HG02798 (cell line): Measurements from ENCODE around the gene FTO.

Experiments
- ATAC-seq: cut with Tn5 transposase; IDR thresholded peaks from one replicate; pipeline ENCODE4 v1.9.1; 2021; ENCODE audit warnings: mild to moderate bottlenecking; ENCODE audit not compliant: unreplicated experiment, poor library complexity

Gene FTO

DNA sequence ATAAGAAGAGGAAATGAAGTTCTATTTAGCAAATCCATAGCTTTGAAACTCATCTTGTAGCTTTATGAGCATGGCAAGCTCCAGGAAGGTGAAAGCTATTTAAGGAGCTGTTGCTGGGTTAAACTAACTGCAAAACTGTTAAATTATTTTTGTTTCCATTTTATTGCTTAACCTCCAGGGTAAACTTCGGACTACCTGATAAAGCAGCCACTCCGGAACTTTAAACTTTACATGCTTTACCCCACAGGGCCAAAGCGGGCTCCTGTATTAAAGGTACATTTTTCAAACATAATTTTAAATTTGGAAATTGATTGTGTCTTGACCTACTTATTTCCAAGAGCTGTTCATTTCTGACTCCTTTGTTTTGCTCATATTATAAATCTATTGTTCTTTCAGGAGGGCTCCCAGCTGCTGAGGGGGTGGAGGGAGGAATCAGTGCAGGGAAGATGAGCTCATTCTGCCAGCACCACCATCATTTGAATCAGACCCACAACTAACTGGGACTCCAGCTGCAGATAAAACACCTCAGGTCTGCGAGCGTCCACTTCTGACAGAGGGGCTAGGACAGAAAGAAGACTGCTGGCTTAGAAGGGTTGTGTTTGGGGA lies 424.8 kb downstream of the FTO start:
- ATAC-seq, result no peak

GRCh38 chr16:54129810-54130209 lies 425.9 kb downstream of the FTO start:
- ATAC-seq, result no peak

- ATAC-seq, result no peak
Observed at GRCh38 chr16:54135361-54136275, 431.7 kb downstream of the FTO start.

- ATAC-seq, result no peak
Observed at GRCh38 chr16:54136276-54136625, 432.3 kb downstream of the FTO start.

DNA sequence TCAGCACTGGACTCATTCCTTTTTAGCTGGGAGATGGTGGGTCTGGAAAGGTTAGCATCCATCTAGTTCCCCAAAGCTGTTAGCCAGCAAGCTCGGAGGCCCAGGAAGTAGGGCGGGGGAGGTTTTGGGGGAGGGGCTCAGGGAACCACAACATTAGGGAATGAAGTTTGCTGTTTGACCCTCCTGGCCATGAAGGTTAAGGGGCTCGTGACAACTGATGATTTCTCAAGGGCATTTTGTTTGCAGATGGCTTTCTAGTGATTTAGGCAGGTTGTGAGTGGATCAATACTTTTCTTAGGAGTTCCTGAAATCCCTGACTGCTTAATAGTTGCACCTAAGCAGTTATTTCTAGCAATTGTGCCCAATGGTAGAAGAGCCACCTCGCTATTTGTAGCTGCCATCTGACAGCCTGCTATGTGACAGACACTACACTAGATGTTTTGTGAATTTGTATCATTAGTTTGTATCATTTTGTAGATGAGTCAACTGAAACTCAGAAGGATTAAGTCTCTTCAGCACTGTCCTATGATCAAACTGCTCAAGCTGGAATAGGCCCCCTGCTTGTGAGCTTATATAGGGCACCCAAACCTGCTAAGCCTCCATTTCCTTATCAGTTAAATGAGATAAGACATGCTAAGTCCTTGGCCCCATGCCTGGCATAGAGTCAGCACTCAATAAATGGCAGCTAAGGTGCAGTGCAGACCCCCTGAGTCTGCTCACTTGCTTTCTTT lies 436.3 kb downstream of the FTO start:
- ATAC-seq, result no peak

DNA sequence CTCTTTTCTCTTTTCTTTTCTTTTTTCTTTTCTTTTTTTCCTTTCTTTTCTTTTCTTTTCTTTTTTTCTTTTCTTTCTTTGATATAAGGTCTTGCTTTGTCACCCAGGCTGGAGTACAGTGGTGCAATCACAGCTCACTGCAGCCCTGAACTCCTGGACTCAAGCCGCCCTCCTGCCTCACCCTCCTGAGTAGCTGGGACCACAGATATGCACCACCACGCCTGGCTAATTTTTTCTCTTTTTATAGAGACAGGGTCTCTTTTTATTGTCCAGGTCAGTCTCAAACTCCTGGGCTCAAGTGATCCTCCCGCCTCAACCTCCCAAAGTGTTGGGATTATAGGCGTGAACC lies 436.8 kb downstream of the FTO start:
- no peak for ATAC-seq

DNA sequence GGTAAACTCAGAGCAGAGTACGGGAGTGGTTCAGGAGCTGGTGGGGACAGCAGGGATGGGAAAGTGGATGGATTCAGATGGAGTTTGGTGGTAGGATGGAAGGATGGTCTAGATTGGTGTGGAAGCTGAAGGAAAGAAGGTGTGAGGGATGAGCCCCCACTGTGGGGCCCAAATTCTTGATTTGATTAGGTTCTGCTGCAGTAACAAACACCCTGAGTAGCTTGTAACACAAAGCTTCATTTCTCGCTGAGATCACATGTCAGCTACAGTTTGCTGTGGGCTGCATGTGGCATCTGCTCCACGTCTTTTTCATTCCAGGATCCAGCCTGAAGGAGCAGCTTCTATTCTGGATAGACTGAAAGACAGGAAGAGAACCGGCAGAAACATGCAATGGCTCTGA lies 438.8 kb downstream of the FTO start:
- ATAC-seq, result no peak

- no peak for ATAC-seq
Observed at GRCh38 chr16:54143410-54143809, 439.5 kb downstream of the FTO start.

- ATAC-seq, result no peak
Observed at GRCh38 chr16:54143934-54144571, 440.1 kb downstream of the FTO start.

GRCh38 chr16:54144572-54144947 lies 440.6 kb downstream of the FTO start:
- no peak for ATAC-seq

GRCh38 chr16:54145881-54146280 lies 441.9 kb downstream of the FTO start:
- no peak for ATAC-seq

GRCh38 chr16:54148974-54149373 lies 445.0 kb downstream of the FTO start:
- ATAC-seq, result no peak

DNA sequence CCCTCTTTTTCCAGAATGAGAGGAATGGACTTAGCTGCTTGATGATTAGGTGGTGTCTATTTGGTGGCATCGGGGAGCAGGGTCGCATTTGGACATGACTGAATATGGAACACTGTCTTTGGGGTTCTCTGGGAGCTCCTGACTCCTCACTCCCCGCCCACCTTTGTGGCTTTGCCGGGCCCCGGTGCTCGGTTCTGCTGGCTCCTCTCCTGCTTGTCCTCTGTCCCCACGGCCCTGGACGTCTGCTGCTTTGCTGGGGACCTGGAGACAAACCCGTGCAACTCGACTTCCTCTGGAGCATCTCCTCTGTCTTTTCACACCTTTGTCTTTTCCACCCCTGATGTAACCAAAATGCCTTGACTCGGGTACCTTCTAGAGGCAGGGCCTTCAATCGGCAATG lies 446.9 kb downstream of the FTO start:
- ATAC-seq, result no peak

- no peak for ATAC-seq
Observed at GRCh38 chr16:54152362-54153239, 448.6 kb downstream of the FTO start.

DNA sequence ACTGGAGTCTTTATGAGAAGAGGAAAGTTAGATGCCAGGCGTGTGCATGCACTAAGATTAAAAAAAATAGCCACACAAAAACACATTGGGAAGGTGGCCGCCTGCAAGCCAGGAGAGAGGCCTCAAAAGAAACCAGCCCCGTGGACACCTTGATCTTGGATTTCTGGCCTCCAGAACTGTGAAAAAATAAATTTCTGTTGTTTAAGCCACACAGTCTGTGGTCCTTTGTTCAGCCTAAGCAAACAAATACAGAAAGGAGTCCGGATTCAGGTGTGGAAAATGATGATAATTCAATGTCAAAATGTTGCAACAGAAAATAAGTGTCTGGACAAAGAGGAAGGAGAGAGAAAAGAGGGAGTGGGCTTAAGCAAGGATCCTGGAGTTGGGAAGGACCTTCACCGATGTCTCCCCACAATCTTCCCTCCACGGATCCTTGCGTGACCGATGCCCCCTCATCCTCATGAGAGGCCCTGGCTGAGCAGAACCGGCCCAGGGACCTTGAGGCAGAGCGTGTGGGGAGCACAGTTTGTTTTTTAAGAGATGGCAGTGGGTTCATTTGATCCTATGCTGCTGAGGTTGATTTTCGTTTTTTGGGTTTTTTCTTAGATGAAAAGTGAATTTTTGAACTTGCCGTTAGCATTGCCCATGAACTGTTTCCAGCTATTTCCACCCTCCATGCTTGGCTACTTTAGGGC lies 449.4 kb downstream of the FTO start:
- no peak for ATAC-seq

DNA sequence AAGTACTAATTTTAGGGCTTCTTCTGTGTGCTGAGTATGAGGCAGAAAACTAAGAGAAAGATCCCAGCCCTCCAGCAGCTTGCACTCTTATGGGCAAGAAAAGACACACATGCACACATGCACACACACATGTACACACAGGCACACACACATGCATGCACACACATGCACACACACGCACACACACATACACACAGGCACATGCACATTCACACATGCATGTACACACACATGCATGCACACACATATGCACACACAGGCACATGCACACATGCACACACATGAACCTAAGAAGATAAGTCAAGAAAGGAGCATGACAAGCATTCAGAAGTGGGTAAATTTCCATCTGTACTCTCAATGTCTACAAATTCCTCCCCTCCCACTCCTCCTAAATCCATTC lies 452.4 kb downstream of the FTO start:
- ATAC-seq, result no peak

DNA sequence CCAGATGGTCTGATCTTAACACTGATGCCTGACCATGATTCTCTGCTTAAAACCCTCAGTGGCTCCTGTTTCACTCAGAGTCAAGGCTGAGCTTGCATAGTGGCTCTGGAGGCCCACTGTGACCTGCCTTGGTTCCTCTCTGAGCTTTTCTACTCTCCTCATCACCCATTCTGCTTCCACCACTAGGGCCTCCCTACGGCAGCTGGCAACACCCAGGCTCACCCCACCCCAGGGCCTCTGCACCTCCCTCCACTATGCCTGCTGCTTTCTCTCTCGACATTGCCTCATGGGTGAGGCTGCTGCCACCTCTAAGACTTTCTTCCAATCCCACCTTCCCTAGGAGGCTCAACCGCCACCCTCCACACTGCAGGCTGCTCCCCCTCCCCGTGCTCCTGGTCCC lies 455.0 kb downstream of the FTO start:
- no peak for ATAC-seq

DNA sequence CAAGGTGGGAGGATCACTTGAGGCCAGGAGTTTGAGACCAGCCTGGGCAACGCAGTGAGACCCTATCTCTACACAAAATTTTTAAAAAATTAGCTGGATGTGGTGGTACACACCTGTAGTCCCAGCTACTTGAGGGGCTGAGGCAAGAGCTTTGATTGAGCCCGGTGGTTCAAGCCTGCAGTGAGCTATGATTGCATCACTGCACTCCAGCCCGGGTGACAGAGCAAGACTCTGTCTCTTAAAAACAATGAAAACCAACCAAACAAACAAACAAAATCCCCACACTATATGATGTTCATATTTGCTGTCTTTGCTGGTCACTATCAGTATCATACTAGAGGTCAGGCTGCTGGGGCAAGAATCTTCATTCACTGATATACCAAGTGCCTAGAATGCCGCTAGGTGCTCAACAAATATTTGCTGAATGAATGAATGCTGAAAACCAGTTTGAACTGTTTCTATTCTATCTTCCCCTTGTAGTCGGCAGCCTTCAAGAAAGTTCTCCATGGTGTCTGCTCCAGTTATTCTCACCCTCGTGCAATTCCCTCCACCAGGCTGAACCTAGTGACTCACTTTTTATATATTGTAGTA lies 455.6 kb downstream of the FTO start:
- ATAC-seq, result no peak

DNA sequence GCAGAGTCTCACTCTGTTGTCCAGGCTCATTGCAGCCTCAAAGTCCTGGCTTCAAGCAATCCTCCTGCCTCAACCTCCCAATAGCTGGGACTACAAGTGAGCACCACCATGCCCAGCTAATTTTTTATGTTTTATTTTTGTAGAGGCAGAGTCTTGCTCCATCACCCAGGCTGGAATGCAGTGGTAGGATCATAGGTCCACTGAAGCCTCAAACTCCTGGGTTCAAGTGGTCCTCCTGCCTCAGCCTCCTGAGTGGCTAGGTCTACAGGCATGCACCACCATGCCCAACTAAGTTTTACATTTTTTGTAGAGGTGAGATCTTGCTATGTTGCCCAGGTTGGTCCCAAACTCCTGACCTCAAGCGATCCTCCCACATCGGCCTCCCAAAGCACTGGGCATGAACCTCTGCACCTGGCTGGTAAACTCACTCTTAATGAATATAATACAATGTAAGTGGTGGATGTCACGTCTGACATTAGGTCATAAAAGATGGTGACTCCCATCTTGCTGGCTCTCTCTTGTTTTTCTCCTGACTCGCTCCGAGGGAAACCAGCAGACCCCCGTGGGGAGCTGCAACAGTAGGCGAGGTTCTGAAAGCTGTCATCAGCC lies 456.4 kb downstream of the FTO start:
- no peak for ATAC-seq
